SK-N-SH (cell line): Measurements from ENCODE around the gene COBLL1. TPM values are rescaled to one million over a fixed set of nuclear protein-coding genes. Genes with fewer than 3 reads are reported as not detected.
"Not testable (repeated sequence)": the region's sequence is repeated elsewhere in the genome, so short reads cannot be mapped to it uniquely, and the experiment has no call there.

Experiments used
- CTCF ChIA-PET: fragments of 300-600, 350-600 bp; formaldehyde crosslinking; extraction: SDS; loops from one replicate; lab custom pipeline; 2021; lab: Yijun Ruan, JAX
- POLR2A ChIA-PET: fragments of 350-600 bp; sonication (Branson Sonifier 250); formaldehyde crosslinking; extraction: SDS; loops from one replicate; lab custom pipeline; 2020; ENCODE audit warnings: antibody characterized with exemption, inconsistent platforms; lab: Yijun Ruan, JAX
- DNase-seq: peaks from one replicate; pipeline ENCODE4 v3.0.0; 2012
- H2AFZ ChIP-seq: fragments of 200-600 bp; sonication (generic); 2 replicates; pipeline ENCODE4 v1.8.1; 2016; ENCODE audit warnings: antibody characterized with exemption, mild to moderate bottlenecking, low read depth
- H3F3A ChIP-seq: fragments of 200-600 bp; sonication (generic); replicated peaks from 2 replicates; pipeline ENCODE3; 2016; ENCODE audit warnings: antibody characterized with exemption, mild to moderate bottlenecking; ENCODE audit not compliant: insufficient read depth
- H3K27ac ChIP-seq, 2 experiments: fragments of 200-500 bp in 1 of 2; fragments of 200-600 bp in 1 of 2; sonication (Bioruptor generic) in 1 of 2; sonication (generic), shearing (Covaris generic) in 1 of 2; 2 replicates each; pipeline versions ENCODE4 v1.5.1 to v1.6.1; 2014 to 2016; ENCODE audit warnings: low read depth in 2 of 2, inconsistent platforms in 1 of 2, low read length in 1 of 2, mild to moderate bottlenecking in 1 of 2, mixed read lengths in 1 of 2
- H3K27me3 ChIP-seq: fragments of 200-600 bp; sonication (generic), shearing (Covaris generic); 2 replicates; pipeline ENCODE4 v1.6.1; 2016; ENCODE audit warnings: mixed run types; ENCODE audit not compliant: insufficient read depth
- H3K36me3 ChIP-seq, 2 experiments: fragments of 200-500 bp in 1 of 2; fragments of 200-600 bp in 1 of 2; sonication (Bioruptor generic) in 1 of 2; sonication (generic) in 1 of 2; replicated peaks in 1 of 2; 2 replicates each; pipeline versions ENCODE3 to v1.5.1; 2014 to 2016; ENCODE audit warnings: low read length in 1 of 2, mild to moderate bottlenecking in 1 of 2; ENCODE audit not compliant: insufficient read depth in 2 of 2, control insufficient read depth in 1 of 2
- H3K4me1 ChIP-seq, 2 experiments: fragments of 200-500 bp in 1 of 2; fragments of 200-600 bp in 1 of 2; sonication (Bioruptor generic) in 1 of 2; sonication (generic), shearing (Covaris generic) in 1 of 2; 2 replicates each; pipeline versions ENCODE4 v1.5.1 to v1.6.1; 2014 to 2016; ENCODE audit warnings: low read depth in 1 of 2, low read length in 1 of 2, mixed run types in 1 of 2; ENCODE audit not compliant: insufficient read depth in 2 of 2, control insufficient read depth in 1 of 2
- H3K4me2 ChIP-seq: fragments of 200-600 bp; sonication (generic), shearing (Covaris generic); 2 replicates; pipeline ENCODE4 v1.6.1; 2017; ENCODE audit warnings: mixed run types
- H3K4me3 ChIP-seq, 2 experiments: fragments of 200-500 bp in 1 of 2; fragments of 200-600 bp in 1 of 2; sonication (Bioruptor generic) in 1 of 2; sonication (generic), shearing (Covaris generic) in 1 of 2; 2 replicates each; pipeline versions ENCODE4 v1.5.1 to v1.8.1; 2014 to 2016; ENCODE audit warnings: low read depth in 2 of 2, inconsistent platforms in 1 of 2, low read length in 1 of 2, mild to moderate bottlenecking in 1 of 2, mixed read lengths in 1 of 2, moderate library complexity in 1 of 2
- H3K79me2 ChIP-seq: fragments of 200-600 bp; sonication (generic); 2 replicates; pipeline ENCODE4 v1.8.1; 2017; ENCODE audit warnings: mild to moderate bottlenecking; ENCODE audit not compliant: insufficient read depth
- H3K9ac ChIP-seq: fragments of 200-600 bp; sonication (generic); 2 replicates; pipeline ENCODE4 v1.6.1; 2017; ENCODE audit warnings: mixed run types
- H3K9me2 ChIP-seq: fragments of 200-600 bp; sonication (generic); 2 replicates; pipeline ENCODE4 v1.6.1; 2017; ENCODE audit warnings: mixed run types
- H3K9me3 ChIP-seq: fragments of 200-600 bp; sonication (generic); 2 replicates; pipeline ENCODE4 v1.6.1; 2017; ENCODE audit warnings: mixed run types, mild to moderate bottlenecking, moderate library complexity
- H4K20me1 ChIP-seq: fragments of 200-600 bp; sonication (generic); 2 replicates; pipeline ENCODE4 v1.6.1; 2017; ENCODE audit warnings: mild to moderate bottlenecking, mixed run types; ENCODE audit not compliant: insufficient read depth
- EP300 ChIP-seq, 2 experiments: IDR thresholded peaks; 2 replicates each; pipeline versions ENCODE4 v1.4.0 to v1.6.1; 2012; ENCODE audit warnings: borderline replicate concordance in 1 of 2, low read depth in 1 of 2, low read length in 1 of 2
- FOSL2 ChIP-seq: IDR thresholded peaks from 2 replicates; pipeline ENCODE4 v1.4.0; 2012; ENCODE audit warnings: low read depth, mild to moderate bottlenecking, moderate library complexity, borderline replicate concordance
- IRF3 ChIP-seq: fragments of 150-350 bp; IDR thresholded peaks from 2 replicates; pipeline ENCODE4 v1.6.1; 2016; ENCODE audit warnings: mild to moderate bottlenecking, low read depth, low read length
- JUND ChIP-seq: IDR thresholded peaks from 2 replicates; pipeline ENCODE4 v1.4.0; 2012
- MAX ChIP-seq: IDR thresholded peaks from 2 replicates; pipeline ENCODE4 v1.4.0; 2012; ENCODE audit warnings: low read depth
- NFIC ChIP-seq: IDR thresholded peaks from 2 replicates; pipeline ENCODE4 v1.4.0; 2012; ENCODE audit warnings: borderline replicate concordance
- RCOR1 ChIP-seq: fragments of 150-350 bp; IDR thresholded peaks from 2 replicates; pipeline ENCODE4 v1.6.1; 2017; ENCODE audit warnings: antibody characterized with exemption, low read length
- WGBS: methylation state at CpG from one replicate; pipeline ENCODE4 v1.1.6; 2017; ENCODE audit warnings: low lambda C conversion rate; 5-methylcytosine and 5-hydroxymethylcytosine counted together
- polyA plus RNA-seq, 3 experiments: library from polyadenylated mRNA; depleted of rRNA; stranded (reverse); fragments of >200 nt; gene quantifications; 2 replicates each; pipeline ENCODE4 v1.2.3, GENCODE V29; 2012

The COBLL1 gene
- polyA plus RNA-seq, 1 of the 3 experiments (the other 2 are of a cell fraction): 3.1 TPM

- Histone ChIP-seq H3K79me2 (no peaks in the 10 kb centered on the region), H3K9me3 (no peaks in the 10 kb centered on the region), H3K27ac (peak overlapping the region in 1 of 2 experiments; percentile 55; a peak in 2 of 4 replicates), H2AFZ (no peak overlapping the region), H3K4me1 (peaks cover 0 to 8% of the 10 kb centered on the region in 2 experiments; a peak in 3 of 4 replicates), H3K9me2 (no peaks in the 10 kb centered on the region), H3K9ac (no peak overlapping the region), H3F3A (peaks cover 36% of the 10 kb centered on the region), H3K27me3 (no peaks in the 10 kb centered on the region), H3K4me2 (no peak overlapping the region), H4K20me1 (no peaks in the 10 kb centered on the region), H3K4me3 (no peak overlapping the region), H3K36me3 (no peaks in the 10 kb centered on the region)
- ChIA-PET POLR2A (no interaction called here), CTCF (interaction anchor here (0.6 to 1.4 kb wide), 4 partner anchors 27 to 151 kb away, joined by 3 to 5 read pairs (median 3); partner anchors contain the start of gene COBLL1)
- no peak for DNase-seq
- no peak for TF ChIP-seq MAX
- no peak for TF ChIP-seq IRF3
- no peak for TF ChIP-seq RCOR1
- 91% methylated on average over 6 of the region's 6 CpGs for WGBS
These were observed 130.5 kb downstream of the COBLL1 start for GRCh38 chr2:164710837-164711765.

GRCh38 chr2:164710252-164710836 is 131.3 kb downstream of the COBLL1 start:
- peaks cover 44% of the 10 kb centered on the region for H3F3A ChIP-seq
- H3K36me3 ChIP-seq, H3K27me3 ChIP-seq, H3K4me2 ChIP-seq, H3K9me3 ChIP-seq, H3K4me3 ChIP-seq: not testable (repeated sequence)
- TF ChIP-seq FOSL2: peak; percentile 35; the same call in 1 of the 2 replicates
- peak in 1 of 2 experiments; percentile 27; a peak in 1 of 4 replicates for TF ChIP-seq EP300 (IDR thresholded peaks at IDR 0.05; ENCODE audit: borderline replicate concordance in 1 of 2, low read depth in 1 of 2, low read length in 1 of 2)
- peak; percentile 36; the same call in 1 of the 2 replicates for TF ChIP-seq JUND
- TF ChIP-seq NFIC: peak; percentile 16; the same call in 1 of the 2 replicates
- TF ChIP-seq, all 33 proteins: peak for 4; not testable (repeated sequence) for 29
- H3K4me1 ChIP-seq: peaks cover 0 to 12% of the 10 kb centered on the region in 2 experiments; a peak in 2 of 4 replicates
- H3K9me2 ChIP-seq, H2AFZ ChIP-seq, POLR2A ChIA-PET, H3K79me2 ChIP-seq, H3K9ac ChIP-seq, DNase-seq, H4K20me1 ChIP-seq: not testable (repeated sequence)
- peak overlapping the region in 1 of 2 experiments; percentile 55; a peak in 2 of 4 replicates for H3K27ac ChIP-seq
- CTCF ChIA-PET: interaction anchor here (0.6 to 1.4 kb wide), 5 partner anchors 28 to 150 kb away, joined by 3 to 5 read pairs (median 3); partner anchors contain the start of gene COBLL1
- 65% methylated on average over 9 of the region's 10 CpGs for WGBS
